ENCODE data around the gene ZNF318.

DNA sequence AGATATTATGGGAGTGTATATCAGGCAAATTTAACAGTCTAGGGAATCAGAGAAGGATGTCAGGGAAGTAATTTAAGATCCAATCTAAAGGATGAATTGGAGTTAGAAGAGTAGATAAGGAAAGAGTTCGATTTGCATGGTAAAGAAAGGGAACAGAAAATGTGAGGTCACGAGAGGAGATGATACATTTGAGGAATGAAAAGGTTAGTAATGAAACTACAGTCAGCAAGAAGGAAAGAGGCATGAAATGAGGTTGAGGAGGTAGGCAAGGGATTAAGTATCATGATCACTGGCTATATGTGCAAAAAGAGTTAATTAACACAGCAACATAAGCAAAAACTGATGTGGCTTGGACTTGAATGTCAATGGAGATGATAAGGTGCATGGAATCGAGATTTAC, 22.4 kb downstream of the ZNF318 start:
- TF ChIP-seq, protein P1, sequence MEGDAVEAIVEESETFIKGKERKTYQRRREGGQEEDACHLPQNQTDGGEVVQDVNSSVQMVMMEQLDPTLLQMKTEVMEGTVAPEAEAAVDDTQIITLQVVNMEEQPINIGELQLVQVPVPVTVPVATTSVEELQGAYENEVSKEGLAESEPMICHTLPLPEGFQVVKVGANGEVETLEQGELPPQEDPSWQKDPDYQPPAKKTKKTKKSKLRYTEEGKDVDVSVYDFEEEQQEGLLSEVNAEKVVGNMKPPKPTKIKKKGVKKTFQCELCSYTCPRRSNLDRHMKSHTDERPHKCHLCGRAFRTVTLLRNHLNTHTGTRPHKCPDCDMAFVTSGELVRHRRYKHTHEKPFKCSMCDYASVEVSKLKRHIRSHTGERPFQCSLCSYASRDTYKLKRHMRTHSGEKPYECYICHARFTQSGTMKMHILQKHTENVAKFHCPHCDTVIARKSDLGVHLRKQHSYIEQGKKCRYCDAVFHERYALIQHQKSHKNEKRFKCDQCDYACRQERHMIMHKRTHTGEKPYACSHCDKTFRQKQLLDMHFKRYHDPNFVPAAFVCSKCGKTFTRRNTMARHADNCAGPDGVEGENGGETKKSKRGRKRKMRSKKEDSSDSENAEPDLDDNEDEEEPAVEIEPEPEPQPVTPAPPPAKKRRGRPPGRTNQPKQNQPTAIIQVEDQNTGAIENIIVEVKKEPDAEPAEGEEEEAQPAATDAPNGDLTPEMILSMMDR (IDR thresholded peaks at IDR 0.05), result no peak
- TF ChIP-seq POLR2A (IDR thresholded peaks at IDR 0.05), result no peak

Data from ovary (tissue), 3 donors.